ENCODE data around the gene DES.

DNA sequence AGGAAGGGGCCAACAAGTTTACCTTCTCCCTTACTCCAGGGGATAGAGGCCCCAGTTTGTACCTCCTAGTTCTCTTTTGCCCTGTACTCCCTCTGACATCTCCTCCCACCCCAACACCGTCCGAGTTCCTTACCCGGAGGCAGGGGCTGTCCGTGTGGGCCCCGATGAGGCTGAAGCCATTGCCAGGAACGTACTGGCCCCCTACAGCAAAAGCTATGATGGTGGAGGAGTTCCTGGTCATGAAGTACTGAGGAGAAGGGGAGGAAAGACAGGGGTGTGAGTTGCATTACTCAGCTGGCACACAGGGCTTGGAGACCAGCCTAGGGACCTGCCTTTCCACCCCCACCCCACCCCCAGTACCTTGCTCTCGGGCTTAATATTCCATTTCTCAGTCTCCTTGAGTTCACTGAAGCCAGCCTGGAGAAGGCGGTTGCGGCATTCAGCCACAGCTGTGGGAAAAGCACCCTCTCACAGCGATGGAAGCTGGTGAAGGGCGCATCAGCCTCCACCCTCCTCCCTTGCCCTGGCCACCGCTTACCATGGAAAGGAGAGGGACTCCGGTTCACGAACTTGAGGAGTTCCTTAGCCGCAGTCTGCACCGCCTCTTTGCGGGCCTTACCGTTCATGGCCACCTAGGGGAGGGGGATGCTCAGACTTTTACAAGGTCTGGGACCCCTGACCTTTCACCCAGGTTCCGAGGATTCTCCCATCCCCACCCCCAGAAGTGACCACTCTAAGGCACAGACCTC, 31.5 kb upstream of the DES start:
- TF ChIP-seq POLR2A (IDR thresholded peaks at IDR 0.05), result no peak
- TF ChIP-seq, protein P1, sequence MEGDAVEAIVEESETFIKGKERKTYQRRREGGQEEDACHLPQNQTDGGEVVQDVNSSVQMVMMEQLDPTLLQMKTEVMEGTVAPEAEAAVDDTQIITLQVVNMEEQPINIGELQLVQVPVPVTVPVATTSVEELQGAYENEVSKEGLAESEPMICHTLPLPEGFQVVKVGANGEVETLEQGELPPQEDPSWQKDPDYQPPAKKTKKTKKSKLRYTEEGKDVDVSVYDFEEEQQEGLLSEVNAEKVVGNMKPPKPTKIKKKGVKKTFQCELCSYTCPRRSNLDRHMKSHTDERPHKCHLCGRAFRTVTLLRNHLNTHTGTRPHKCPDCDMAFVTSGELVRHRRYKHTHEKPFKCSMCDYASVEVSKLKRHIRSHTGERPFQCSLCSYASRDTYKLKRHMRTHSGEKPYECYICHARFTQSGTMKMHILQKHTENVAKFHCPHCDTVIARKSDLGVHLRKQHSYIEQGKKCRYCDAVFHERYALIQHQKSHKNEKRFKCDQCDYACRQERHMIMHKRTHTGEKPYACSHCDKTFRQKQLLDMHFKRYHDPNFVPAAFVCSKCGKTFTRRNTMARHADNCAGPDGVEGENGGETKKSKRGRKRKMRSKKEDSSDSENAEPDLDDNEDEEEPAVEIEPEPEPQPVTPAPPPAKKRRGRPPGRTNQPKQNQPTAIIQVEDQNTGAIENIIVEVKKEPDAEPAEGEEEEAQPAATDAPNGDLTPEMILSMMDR (IDR thresholded peaks at IDR 0.05), result no peak

Data from uterus (tissue), 2 donors.